ENCODE data around the gene CFDP1. TPM values are rescaled to one million over a fixed set of nuclear protein-coding genes. Genes with fewer than 3 reads are reported as not detected.

Gene CFDP1
- polyA plus RNA-seq, 1 donor (not counting 4 experiments of a cell fraction or from before 2014, with no cell fraction given): 42.1 TPM

DNA sequence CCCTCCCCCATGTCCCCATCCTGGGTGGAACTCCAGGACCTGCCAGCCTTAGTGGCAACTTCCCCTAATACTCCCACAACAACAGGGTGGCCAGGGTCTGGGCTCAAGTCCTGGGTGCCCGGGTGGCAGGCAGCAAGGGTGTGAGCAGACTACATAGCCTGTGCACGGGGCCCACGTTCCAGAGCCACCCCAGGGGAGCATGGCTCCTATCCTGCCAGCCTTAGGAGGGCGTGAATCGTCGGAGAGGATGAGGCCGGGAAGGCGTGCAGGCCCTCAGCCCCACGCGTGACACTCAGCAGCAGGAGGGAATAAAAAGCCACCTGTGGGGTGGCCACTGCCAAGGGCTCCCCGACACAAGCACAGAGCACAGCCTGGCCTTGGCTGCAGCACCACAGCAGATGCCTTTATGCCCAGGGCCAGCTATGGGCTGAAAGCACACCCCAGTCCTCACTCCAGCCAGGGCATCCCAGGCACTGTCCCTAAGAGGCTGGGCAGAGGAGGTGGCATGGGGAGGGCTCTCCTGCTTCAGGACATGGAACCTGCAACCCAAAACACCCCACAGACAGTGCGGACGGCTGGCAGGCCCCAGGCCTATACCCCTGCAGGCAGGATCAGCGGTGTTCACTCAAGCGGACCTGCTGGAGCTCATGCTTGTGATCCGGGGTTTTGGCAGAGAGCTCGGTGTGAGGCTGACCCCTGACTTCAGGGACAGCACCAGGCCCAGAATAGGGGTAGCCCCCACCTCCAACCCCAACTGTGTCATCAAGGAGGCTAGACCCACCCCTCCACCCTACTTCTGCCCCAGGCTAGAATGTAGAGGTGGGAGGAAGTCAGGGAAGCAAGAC, 184.5 kb downstream of the CFDP1 start:
- H4K20me1 ChIP-seq (ENCODE audit: control insufficient read depth, extremely low read depth, insufficient read depth, low read length): peaks cover 22% of the 10 kb centered on the region
- peaks cover 2% of the 10 kb centered on the region for H3K9me1 ChIP-seq (ENCODE audit: control insufficient read depth, extremely low read depth, insufficient read depth, low read length)
- no peaks in the 10 kb centered on the region for H3K27me3 ChIP-seq (ENCODE audit: control insufficient read depth, extremely low read depth, insufficient read depth, low read length)
- peaks cover 94% of the 10 kb centered on the region for H3K79me2 ChIP-seq (ENCODE audit: control insufficient read depth, insufficient read depth, low read length)
- H3K9ac ChIP-seq (ENCODE audit: control insufficient read depth, extremely low read depth, insufficient read depth, low read length): peak overlapping the region; percentile 92
- FAIRE-seq (no peak), DNase-seq (ENCODE audit: low read depth, low spot score) (no peak)
- no peak overlapping the region for H2AFZ ChIP-seq (ENCODE audit: control insufficient read depth, low read length)
- peaks cover 82% of the 10 kb centered on the region for H3K4me1 ChIP-seq (ENCODE audit: control insufficient read depth, extremely low read depth, insufficient read depth, low read length)
- peak overlapping the region; percentile 93 for H3K4me2 ChIP-seq (ENCODE audit: control insufficient read depth, extremely low read depth, insufficient read depth, low read depth, low read length)
- dilution Hi-C loops (cut with MboI; ENCODE audit: extremely low pct_ligation_motif_present, low sequenced_read_pairs): loop anchor here (25.0 kb wide), 1 partner anchor 139 kb away; no protein-coding TSS in a partner anchor
- peaks cover 7 to 27% of the 10 kb centered on the region in 2 experiments for H3K36me3 ChIP-seq (ENCODE audit: control insufficient read depth in 2 of 2, extremely low read depth in 1 of 2, insufficient read depth in 2 of 2, low read length in 2 of 2)
- H3K27ac ChIP-seq (ENCODE audit: control insufficient read depth, insufficient read depth, low read length): peak overlapping the region; percentile 26
- H3K9me3 ChIP-seq (ENCODE audit: control insufficient read depth, low read depth, low read length): no peaks in the 10 kb centered on the region
- peak overlapping the region in 1 of 3 experiments; percentile 2 for H3K4me3 ChIP-seq (ENCODE audit: control insufficient read depth in 2 of 3, extremely low read depth in 1 of 3, insufficient read depth in 2 of 3, low read depth in 1 of 3, low read length in 3 of 3)
- TF ChIP-seq, protein P1, sequence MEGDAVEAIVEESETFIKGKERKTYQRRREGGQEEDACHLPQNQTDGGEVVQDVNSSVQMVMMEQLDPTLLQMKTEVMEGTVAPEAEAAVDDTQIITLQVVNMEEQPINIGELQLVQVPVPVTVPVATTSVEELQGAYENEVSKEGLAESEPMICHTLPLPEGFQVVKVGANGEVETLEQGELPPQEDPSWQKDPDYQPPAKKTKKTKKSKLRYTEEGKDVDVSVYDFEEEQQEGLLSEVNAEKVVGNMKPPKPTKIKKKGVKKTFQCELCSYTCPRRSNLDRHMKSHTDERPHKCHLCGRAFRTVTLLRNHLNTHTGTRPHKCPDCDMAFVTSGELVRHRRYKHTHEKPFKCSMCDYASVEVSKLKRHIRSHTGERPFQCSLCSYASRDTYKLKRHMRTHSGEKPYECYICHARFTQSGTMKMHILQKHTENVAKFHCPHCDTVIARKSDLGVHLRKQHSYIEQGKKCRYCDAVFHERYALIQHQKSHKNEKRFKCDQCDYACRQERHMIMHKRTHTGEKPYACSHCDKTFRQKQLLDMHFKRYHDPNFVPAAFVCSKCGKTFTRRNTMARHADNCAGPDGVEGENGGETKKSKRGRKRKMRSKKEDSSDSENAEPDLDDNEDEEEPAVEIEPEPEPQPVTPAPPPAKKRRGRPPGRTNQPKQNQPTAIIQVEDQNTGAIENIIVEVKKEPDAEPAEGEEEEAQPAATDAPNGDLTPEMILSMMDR (optimal IDR thresholded peaks at IDR 0.05 in 1 of 3, IDR thresholded peaks at IDR 0.05 in 1 of 3, conservative IDR thresholded peaks at IDR 0.05 in 1 of 3; ENCODE audit: extremely low read depth in 1 of 3, insufficient read depth in 2 of 3, low read length in 3 of 3): no peak
- TF ChIP-seq EZH2 (IDR thresholded peaks at IDR 0.05; ENCODE audit: low read length): no peak

DNA sequence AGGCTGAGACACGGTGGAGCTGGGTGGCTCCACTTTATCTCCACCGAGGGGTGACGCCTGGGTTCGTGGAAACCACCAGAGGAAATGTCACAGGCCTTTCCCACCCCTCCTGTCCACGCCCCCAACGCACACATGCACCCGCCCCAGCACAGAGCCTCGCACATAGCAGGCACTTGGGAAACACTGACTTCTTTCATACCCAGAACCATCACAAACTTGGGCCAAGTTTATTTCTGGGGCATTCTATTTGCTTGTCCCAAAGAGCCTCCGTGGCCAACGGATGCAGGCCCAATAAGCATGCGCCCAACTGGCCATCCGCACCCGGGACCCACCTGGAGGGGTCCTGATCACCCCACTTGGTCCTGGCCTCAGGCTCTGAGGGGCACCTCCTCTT, 185.2 kb downstream of the CFDP1 start:
- no peak for TF ChIP-seq EZH2 (IDR thresholded peaks at IDR 0.05; ENCODE audit: low read length)
- TF ChIP-seq, protein P1 (optimal IDR thresholded peaks at IDR 0.05 in 1 of 3, IDR thresholded peaks at IDR 0.05 in 1 of 3, conservative IDR thresholded peaks at IDR 0.05 in 1 of 3; ENCODE audit: extremely low read depth in 1 of 3, insufficient read depth in 2 of 3, low read length in 3 of 3): no peak
- DNase-seq (ENCODE audit: low read depth, low spot score) (no peak), FAIRE-seq (no peak)
- Histone ChIP-seq H3K4me2 (ENCODE audit: control insufficient read depth, extremely low read depth, insufficient read depth, low read depth, low read length) (no peak overlapping the region), H4K20me1 (ENCODE audit: control insufficient read depth, extremely low read depth, insufficient read depth, low read length) (peaks cover 19% of the 10 kb centered on the region), H3K27ac (ENCODE audit: control insufficient read depth, insufficient read depth, low read length) (no peak overlapping the region), H3K79me2 (ENCODE audit: control insufficient read depth, insufficient read depth, low read length) (peaks cover 94% of the 10 kb centered on the region), H3K9me1 (ENCODE audit: control insufficient read depth, extremely low read depth, insufficient read depth, low read length) (peaks cover 2% of the 10 kb centered on the region), H3K9me3 (ENCODE audit: control insufficient read depth, low read depth, low read length) (no peaks in the 10 kb centered on the region), H3K4me1 (ENCODE audit: control insufficient read depth, extremely low read depth, insufficient read depth, low read length) (peaks cover 78% of the 10 kb centered on the region), H3K36me3 (ENCODE audit: control insufficient read depth in 2 of 2, extremely low read depth in 1 of 2, insufficient read depth in 2 of 2, low read length in 2 of 2) (peaks cover 7 to 29% of the 10 kb centered on the region in 2 experiments), H3K9ac (ENCODE audit: control insufficient read depth, extremely low read depth, insufficient read depth, low read length) (no peak overlapping the region), H3K27me3 (ENCODE audit: control insufficient read depth, extremely low read depth, insufficient read depth, low read length) (no peaks in the 10 kb centered on the region), H3K4me3 (ENCODE audit: control insufficient read depth in 2 of 3, extremely low read depth in 1 of 3, insufficient read depth in 2 of 3, low read depth in 1 of 3, low read length in 3 of 3) (no peak overlapping the region), H2AFZ (ENCODE audit: control insufficient read depth, low read length) (no peak overlapping the region)
- dilution Hi-C loops (cut with MboI; ENCODE audit: extremely low pct_ligation_motif_present, low sequenced_read_pairs): loop anchor here (25.0 kb wide), 1 partner anchor 139 kb away; no protein-coding TSS in a partner anchor

Data from keratinocyte (primary cell).